ENCODE data around the gene UBQLN1. TPM values are rescaled to one million over a fixed set of nuclear protein-coding genes. Genes with fewer than 3 reads are reported as not detected.

UBQLN1 gene
- polyA plus RNA-seq, 1 experiment, result 135 TPM

DNA sequence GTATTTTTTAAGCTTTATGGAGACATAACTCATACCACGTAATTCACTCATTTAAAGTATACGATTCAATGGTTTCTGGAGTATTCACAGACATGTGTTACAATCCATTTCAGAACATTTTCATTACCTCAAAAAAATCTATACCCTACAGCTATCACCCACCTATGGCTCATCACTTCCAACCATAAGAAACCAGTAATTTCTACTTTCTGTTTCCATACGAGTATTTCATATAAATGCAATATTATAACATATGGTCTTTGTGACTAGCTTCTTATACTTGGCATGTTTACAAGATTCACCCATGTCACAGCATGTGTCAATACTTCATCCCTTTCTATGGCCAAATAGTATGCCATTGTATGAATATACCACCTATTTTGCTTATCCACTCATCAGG is 18.8 kb downstream of the UBQLN1 start:
- no peak overlapping the region for H3K4me3 ChIP-seq (ENCODE audit: low read depth, low read length)
- DNase-seq (ENCODE audit: low read depth), result no peak
- H3K27me3 ChIP-seq (ENCODE audit: control insufficient read depth, insufficient read depth, low read length), result no peaks in the 10 kb centered on the region
- ChIA-PET POLR2A (no interaction called here), CTCF (interaction anchor here (0.7 to 0.9 kb wide), 2 partner anchors 8 to 222 kb away, joined by 3 to 4 read pairs; no protein-coding TSS in a partner anchor)
- TF ChIP-seq, protein P1, sequence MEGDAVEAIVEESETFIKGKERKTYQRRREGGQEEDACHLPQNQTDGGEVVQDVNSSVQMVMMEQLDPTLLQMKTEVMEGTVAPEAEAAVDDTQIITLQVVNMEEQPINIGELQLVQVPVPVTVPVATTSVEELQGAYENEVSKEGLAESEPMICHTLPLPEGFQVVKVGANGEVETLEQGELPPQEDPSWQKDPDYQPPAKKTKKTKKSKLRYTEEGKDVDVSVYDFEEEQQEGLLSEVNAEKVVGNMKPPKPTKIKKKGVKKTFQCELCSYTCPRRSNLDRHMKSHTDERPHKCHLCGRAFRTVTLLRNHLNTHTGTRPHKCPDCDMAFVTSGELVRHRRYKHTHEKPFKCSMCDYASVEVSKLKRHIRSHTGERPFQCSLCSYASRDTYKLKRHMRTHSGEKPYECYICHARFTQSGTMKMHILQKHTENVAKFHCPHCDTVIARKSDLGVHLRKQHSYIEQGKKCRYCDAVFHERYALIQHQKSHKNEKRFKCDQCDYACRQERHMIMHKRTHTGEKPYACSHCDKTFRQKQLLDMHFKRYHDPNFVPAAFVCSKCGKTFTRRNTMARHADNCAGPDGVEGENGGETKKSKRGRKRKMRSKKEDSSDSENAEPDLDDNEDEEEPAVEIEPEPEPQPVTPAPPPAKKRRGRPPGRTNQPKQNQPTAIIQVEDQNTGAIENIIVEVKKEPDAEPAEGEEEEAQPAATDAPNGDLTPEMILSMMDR (IDR thresholded peaks at IDR 0.05; ENCODE audit: insufficient read depth, low read depth, low read length), result no peak
- H3K36me3 ChIP-seq (ENCODE audit: control insufficient read depth, insufficient read depth, low read length), result no peaks in the 10 kb centered on the region; the same call in 1 of the 2 replicates

DNA sequence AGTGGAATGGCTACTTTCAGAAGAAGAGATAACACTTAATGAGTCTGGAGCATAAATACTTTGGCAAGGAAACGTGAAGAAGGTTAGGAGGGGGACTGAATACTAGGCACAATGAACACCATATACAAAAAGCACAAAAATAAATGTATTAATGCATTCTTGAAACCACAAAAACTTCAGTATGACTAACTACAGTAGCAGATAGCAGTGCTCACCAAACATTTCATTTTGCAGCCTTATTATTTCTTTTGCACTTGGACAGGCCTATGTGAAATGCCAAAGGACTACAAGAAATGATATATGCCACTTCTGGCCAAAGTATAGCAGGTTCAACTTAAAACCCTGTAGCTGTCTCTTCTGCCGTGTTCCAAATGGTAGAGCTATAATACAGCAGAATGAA is 26.3 kb downstream of the UBQLN1 start:
- ChIA-PET CTCF (interaction anchor here (0.7 kb wide), 1 partner anchor 8 kb away, joined by 4 read pairs; no protein-coding TSS in a partner anchor), POLR2A (no interaction called here)
- TF ChIP-seq, protein P1 (IDR thresholded peaks at IDR 0.05; ENCODE audit: insufficient read depth, low read depth, low read length), result no peak
- Histone ChIP-seq H3K4me3 (ENCODE audit: low read depth, low read length) (no peak overlapping the region), H3K27me3 (ENCODE audit: control insufficient read depth, insufficient read depth, low read length) (no peaks in the 10 kb centered on the region), H3K36me3 (ENCODE audit: control insufficient read depth, insufficient read depth, low read length) (no peaks in the 10 kb centered on the region; the same call in 1 of the 2 replicates)
- no peak for DNase-seq (ENCODE audit: low read depth)

DNA sequence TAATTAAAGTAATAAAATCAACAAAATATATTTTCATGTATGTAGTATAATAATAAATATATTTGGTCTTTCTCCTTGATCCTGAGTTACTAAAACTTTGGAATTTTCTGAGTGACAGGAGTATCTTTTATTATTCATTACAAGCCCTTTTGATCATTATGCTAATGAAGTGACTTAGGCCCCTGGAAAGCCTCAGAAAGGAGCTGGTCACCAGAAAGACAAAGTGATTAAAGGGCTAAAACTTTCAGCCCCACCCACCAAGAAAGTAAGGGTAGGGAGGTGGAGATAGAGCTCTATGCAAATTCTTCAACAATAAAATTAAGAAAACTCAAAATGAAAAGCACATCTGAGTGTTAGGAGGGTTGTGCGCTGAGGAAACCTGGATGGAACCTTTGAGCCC is 27.5 kb downstream of the UBQLN1 start:
- DNase-seq (ENCODE audit: low read depth), result no peak
- ChIA-PET CTCF (interaction anchor here (2.2 kb wide), 1 partner anchor 10 kb away, joined by 6 read pairs; no protein-coding TSS in a partner anchor), POLR2A (interaction anchor here (0.6 kb wide), 1 partner anchor 9 kb away, joined by 3 read pairs; no protein-coding TSS in a partner anchor)
- Histone ChIP-seq H3K36me3 (ENCODE audit: control insufficient read depth, insufficient read depth, low read length) (no peaks in the 10 kb centered on the region; the same call in 1 of the 2 replicates), H3K27me3 (ENCODE audit: control insufficient read depth, insufficient read depth, low read length) (no peaks in the 10 kb centered on the region), H3K4me3 (ENCODE audit: low read depth, low read length) (no peak overlapping the region)
- TF ChIP-seq, protein P1 (IDR thresholded peaks at IDR 0.05; ENCODE audit: insufficient read depth, low read depth, low read length), result no peak

DNA sequence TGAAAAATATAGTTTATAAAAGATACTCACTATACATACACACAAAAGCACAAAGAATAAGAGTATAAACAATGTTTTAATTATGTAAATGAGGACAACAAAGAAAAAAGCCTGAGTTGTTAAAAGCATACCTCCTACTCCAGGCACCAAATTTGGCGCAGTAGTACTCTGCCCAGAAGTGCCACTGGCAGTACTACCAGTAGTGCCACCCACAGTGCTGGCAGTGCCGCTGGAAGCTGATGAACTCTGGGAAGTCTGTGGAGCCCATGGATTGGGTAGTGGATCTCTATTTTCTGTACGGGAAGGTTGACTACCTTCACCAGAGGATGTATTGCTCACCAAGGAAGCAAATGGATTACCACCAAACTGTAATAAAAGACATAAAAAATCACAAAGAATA is 30.2 kb downstream of the UBQLN1 start:
- POLR2A ChIA-PET, result no interaction called here
- peaks cover 2% of the 10 kb centered on the region; the same call in 1 of the 2 replicates for H3K36me3 ChIP-seq (ENCODE audit: control insufficient read depth, insufficient read depth, low read length)
- CTCF ChIA-PET, result no interaction called here
- TF ChIP-seq, protein P1 (IDR thresholded peaks at IDR 0.05; ENCODE audit: insufficient read depth, low read depth, low read length), result no peak
- no peak for DNase-seq (ENCODE audit: low read depth)
- no peaks in the 10 kb centered on the region for H3K27me3 ChIP-seq (ENCODE audit: control insufficient read depth, insufficient read depth, low read length)
- H3K4me3 ChIP-seq (ENCODE audit: low read depth, low read length), result no peak overlapping the region

DNA sequence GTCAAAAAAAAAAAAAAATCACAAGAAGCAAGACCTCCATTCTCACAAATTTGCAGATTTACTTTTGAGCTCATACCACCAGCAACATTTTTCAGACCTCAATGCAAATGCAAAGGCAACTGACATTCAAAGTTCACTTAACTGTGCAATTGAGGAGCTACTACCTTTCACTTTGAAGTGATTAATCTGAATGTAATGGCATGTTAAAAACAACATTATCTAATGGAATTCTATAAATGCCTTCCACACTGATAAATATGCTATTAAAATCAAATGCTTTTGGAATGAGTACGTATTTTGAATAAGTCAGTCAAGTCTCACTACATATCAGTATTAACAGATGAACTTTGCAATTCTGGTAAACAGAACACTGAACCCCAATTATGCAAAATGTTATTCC is 32.3 kb downstream of the UBQLN1 start:
- H3K36me3 ChIP-seq (ENCODE audit: control insufficient read depth, insufficient read depth, low read length), result peaks cover 4% of the 10 kb centered on the region; the same call in 1 of the 2 replicates
- POLR2A ChIA-PET, result no interaction called here
- no peaks in the 10 kb centered on the region for H3K27me3 ChIP-seq (ENCODE audit: control insufficient read depth, insufficient read depth, low read length)
- TF ChIP-seq, protein P1 (IDR thresholded peaks at IDR 0.05; ENCODE audit: insufficient read depth, low read depth, low read length), result no peak
- no peak for DNase-seq (ENCODE audit: low read depth)
- CTCF ChIA-PET, result no interaction called here
- H3K4me3 ChIP-seq (ENCODE audit: low read depth, low read length), result no peak overlapping the region
